Activated CD8-positive, alpha-beta T cell treated with anti-CD3 and anti-CD28 coated beads for 36 hours (primary cell): Measurements from ENCODE around the gene PDP2. TPM values are rescaled to one million over a fixed set of nuclear protein-coding genes. Genes with fewer than 3 reads are reported as not detected.

Experiments used
- ATAC-seq: fragments of 200-7000 bp; cut with Tn5 transposase; one replicate; pipeline ENCODE4 v1.10.0; 2021; ENCODE audit warnings: mild to moderate bottlenecking, moderate library complexity
- CTCF ChIA-PET: fragments of 350-600 bp; sonication (Branson Sonifier 250); formaldehyde crosslinking; loops from one replicate; lab custom pipeline; 2021; ENCODE audit warnings: antibody characterized with exemption; lab: Charles Lee
- POLR2A ChIA-PET: fragments of 350-600 bp; sonication (Branson Sonifier 250); formaldehyde crosslinking; loops from one replicate; lab custom pipeline; 2021; ENCODE audit warnings: antibody characterized with exemption; lab: Charles Lee
- DNase-seq: peaks from one replicate; pipeline ENCODE4 v3.0.0-alpha.2; 2020
- H3K27ac Mint-ChIP-seq: one replicate; pipeline ENCODE4 v1.8.0; 2021; ENCODE audit warnings: mild to moderate bottlenecking, mixed read lengths
- H3K27me3 Mint-ChIP-seq: one replicate; pipeline ENCODE4 v1.8.0; 2021; ENCODE audit warnings: mixed read lengths
- H3K36me3 Mint-ChIP-seq: one replicate; pipeline ENCODE4 v1.8.0; 2021; ENCODE audit warnings: low read depth, mixed read lengths
- H3K4me1 Mint-ChIP-seq: one replicate; pipeline ENCODE4 v1.8.0; 2021; ENCODE audit warnings: low read depth, mixed read lengths
- H3K4me3 Mint-ChIP-seq: one replicate; pipeline ENCODE4 v1.8.0; 2021; ENCODE audit warnings: mild to moderate bottlenecking, moderate library complexity, mixed read lengths
- H3K9me3 Mint-ChIP-seq: one replicate; pipeline ENCODE4 v1.8.0; 2021; ENCODE audit warnings: mixed read lengths
- intact Hi-C: fragments of 100-400 bp; cut with micrococcal nuclease; formaldehyde crosslinking; loops from one replicate; pipeline ENCODE4 v1.10.0; 2022
- total RNA-seq, 2 experiments: library from RNA; stranded (reverse); gene quantifications; one replicate each; pipeline ENCODE4 v1.2.3, GENCODE V29; 2021
- TF ChIP-seq, protein P1 (sequence below): fragments of 200-600 bp; IDR thresholded peaks from one replicate; pipeline ENCODE4 v1.8.0; 2022; ENCODE audit warnings: antibody characterized with exemption, mild to moderate bottlenecking

PDP2 gene
- total RNA-seq, 2 experiments from 2014 or later: 31.2 to 38.1 TPM

DNA sequence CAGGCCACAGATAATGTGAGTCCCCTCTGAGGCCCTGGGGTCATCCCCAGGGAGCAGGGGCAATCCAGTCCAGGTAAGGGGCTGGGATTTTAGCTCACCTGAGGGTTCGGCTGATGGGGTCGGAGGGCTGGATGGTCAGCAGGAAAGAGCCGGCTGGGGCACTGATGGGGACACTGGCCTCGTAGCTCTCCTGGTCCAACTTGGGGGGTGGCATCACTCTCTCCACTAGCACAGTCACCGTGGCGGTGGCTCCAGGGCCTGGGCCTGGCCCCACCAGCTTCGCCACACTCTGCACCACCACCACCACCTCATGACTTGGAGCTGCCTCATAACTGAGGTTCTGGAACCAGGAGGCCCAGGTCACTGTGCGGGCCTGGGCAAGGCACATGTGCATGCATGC lies 31.5 kb downstream of the PDP2 start:
- no peak overlapping the region for H3K4me3 Mint-ChIP-seq
- no peak for ATAC-seq
- TF ChIP-seq, protein P1, sequence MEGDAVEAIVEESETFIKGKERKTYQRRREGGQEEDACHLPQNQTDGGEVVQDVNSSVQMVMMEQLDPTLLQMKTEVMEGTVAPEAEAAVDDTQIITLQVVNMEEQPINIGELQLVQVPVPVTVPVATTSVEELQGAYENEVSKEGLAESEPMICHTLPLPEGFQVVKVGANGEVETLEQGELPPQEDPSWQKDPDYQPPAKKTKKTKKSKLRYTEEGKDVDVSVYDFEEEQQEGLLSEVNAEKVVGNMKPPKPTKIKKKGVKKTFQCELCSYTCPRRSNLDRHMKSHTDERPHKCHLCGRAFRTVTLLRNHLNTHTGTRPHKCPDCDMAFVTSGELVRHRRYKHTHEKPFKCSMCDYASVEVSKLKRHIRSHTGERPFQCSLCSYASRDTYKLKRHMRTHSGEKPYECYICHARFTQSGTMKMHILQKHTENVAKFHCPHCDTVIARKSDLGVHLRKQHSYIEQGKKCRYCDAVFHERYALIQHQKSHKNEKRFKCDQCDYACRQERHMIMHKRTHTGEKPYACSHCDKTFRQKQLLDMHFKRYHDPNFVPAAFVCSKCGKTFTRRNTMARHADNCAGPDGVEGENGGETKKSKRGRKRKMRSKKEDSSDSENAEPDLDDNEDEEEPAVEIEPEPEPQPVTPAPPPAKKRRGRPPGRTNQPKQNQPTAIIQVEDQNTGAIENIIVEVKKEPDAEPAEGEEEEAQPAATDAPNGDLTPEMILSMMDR: no peak
- no peak overlapping the region for H3K27ac Mint-ChIP-seq
- DNase-seq: no peak
- H3K27me3 Mint-ChIP-seq: no peaks in the 10 kb centered on the region
- intact Hi-C loops: no loop called here
- CTCF ChIA-PET: interaction anchor here (1.0 kb wide), 2 partner anchors 16 to 17 kb away, joined by 3 read pairs; no protein-coding TSS in a partner anchor
- H3K36me3 Mint-ChIP-seq: no peaks in the 10 kb centered on the region
- POLR2A ChIA-PET: interaction anchor here (1.0 kb wide), 1 partner anchor 23 kb away, joined by 3 read pairs; the partner anchor contains the start of gene CIAO2B
- peaks cover 2% of the 10 kb centered on the region for H3K4me1 Mint-ChIP-seq
- H3K9me3 Mint-ChIP-seq: no peaks in the 10 kb centered on the region

DNA sequence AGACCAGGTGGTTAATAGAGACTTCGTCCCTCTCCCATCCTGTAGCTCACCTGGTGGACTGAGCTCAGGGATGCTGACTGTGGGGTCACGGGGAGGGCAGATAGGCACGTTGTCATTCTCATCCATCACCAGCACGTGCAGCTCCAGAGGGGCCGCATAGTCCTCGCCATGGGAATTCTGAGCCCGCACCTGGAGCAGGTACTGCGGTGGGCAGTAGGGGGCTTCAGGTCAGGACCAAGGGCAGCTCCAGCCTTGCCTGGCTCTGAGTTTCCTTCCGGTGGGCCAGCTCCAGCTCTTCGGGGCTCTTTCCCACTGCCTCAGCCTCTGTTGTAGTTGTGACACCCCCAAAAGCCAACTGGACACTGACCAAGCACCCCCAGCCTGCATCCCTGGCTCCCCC lies 32.8 kb downstream of the PDP2 start:
- Mint-ChIP-seq H3K36me3 (no peaks in the 10 kb centered on the region), H3K9me3 (no peaks in the 10 kb centered on the region), H3K4me3 (no peak overlapping the region), H3K27me3 (no peaks in the 10 kb centered on the region), H3K4me1 (peaks cover 2% of the 10 kb centered on the region), H3K27ac (no peak overlapping the region)
- ATAC-seq (no peak), DNase-seq (no peak)
- intact Hi-C loops: no loop called here
- POLR2A ChIA-PET: interaction anchor here (1.0 kb wide), 1 partner anchor 12 kb away, joined by 3 read pairs; the partner anchor contains the start of gene RRAD
- CTCF ChIA-PET: interaction anchor here (0.7 kb wide), 1 partner anchor 239 kb away, joined by 3 read pairs; no protein-coding TSS in a partner anchor
- TF ChIP-seq, protein P1: no peak

DNA sequence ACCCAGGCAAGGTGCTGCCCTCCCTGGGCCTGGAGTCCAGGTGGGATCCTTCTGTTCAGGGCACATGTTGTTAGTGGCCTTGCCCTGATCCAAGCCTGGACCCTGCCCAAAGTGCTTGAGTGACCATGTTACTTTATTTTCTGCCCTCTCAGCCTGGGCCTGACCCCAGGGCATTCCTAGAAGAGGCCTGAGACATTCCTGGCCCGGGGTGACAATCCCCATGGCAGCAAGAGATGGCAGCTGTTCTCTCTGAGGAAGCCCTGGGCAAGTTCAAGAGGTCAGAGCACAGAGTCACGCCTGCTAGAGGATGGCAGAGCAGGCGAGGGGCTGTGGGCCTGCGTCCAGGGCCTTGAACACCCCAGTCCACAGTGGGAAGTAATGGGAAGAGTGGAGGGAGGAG lies 33.4 kb downstream of the PDP2 start:
- ATAC-seq: no peak
- TF ChIP-seq, protein P1: no peak
- CTCF ChIA-PET: no interaction called here
- POLR2A ChIA-PET: no interaction called here
- no peak for DNase-seq
- H3K4me3 Mint-ChIP-seq: no peak overlapping the region
- H3K36me3 Mint-ChIP-seq: no peaks in the 10 kb centered on the region
- H3K27ac Mint-ChIP-seq: no peak overlapping the region
- intact Hi-C loops: no loop called here
- H3K27me3 Mint-ChIP-seq: no peaks in the 10 kb centered on the region
- peaks cover 2% of the 10 kb centered on the region for H3K4me1 Mint-ChIP-seq
- no peaks in the 10 kb centered on the region for H3K9me3 Mint-ChIP-seq

DNA sequence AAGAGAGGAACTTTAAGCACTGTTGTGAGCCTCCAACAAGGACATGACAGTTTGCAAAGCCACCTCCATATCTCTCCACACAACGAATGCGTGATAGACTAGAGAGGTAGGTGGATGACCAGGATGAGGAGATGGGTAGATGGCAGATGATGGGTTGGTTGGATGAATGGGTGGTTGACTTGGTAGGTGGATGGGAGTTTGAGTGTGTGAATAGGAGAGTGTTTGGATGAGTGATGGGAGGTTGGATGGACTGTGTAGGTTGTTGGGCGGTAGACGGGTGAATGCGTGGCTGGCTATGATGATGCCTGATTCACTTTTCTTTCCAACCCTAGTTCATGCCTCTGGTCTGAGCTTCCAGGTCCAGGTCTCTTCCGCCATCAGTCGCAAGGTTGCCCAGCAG lies 34.2 kb downstream of the PDP2 start:
- intact Hi-C loops: no loop called here
- CTCF ChIA-PET: no interaction called here
- ATAC-seq: no peak
- Mint-ChIP-seq H3K9me3 (no peaks in the 10 kb centered on the region), H3K27me3 (no peaks in the 10 kb centered on the region), H3K4me1 (peaks cover 2% of the 10 kb centered on the region), H3K27ac (no peak overlapping the region), H3K36me3 (no peaks in the 10 kb centered on the region), H3K4me3 (no peak overlapping the region)
- DNase-seq: no peak
- TF ChIP-seq, protein P1: no peak
- POLR2A ChIA-PET: no interaction called here

DNA sequence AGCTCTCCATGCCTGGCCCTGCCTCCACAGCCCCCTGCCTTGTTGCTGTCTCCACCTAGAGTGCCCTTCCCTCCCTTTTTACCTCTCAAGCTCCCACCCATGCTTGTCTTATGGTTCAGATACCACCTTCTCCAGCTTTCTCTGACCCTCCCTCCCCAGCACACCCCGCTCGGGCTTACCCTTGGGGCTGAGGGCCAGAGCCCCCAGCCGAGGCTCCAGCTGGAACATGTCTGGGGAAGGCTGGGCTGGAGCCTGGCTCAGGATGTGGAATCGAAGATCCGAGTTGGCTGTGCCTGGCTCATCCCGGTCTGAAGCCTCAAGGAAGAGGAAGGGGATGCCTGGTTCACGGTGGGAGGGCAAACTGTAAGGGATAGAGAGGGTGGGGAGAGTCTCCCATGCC lies 34.7 kb downstream of the PDP2 start:
- TF ChIP-seq, protein P1: no peak
- Mint-ChIP-seq H3K27ac (no peak overlapping the region), H3K4me1 (peaks cover 2% of the 10 kb centered on the region), H3K4me3 (no peak overlapping the region), H3K9me3 (no peaks in the 10 kb centered on the region), H3K27me3 (no peaks in the 10 kb centered on the region), H3K36me3 (no peaks in the 10 kb centered on the region)
- DNase-seq (no peak), ATAC-seq (no peak)
- intact Hi-C loops: no loop called here
- ChIA-PET CTCF (no interaction called here), POLR2A (interaction anchor here (1.2 kb wide), 1 partner anchor 10 kb away, joined by 4 read pairs; no protein-coding TSS in a partner anchor)
